ENCODE data around the gene THOC5. TPM values are rescaled to one million over a fixed set of nuclear protein-coding genes. Genes with fewer than 3 reads are reported as not detected.
"Not testable (repeated sequence)": the region's sequence is repeated elsewhere in the genome, so short reads cannot be mapped to it uniquely, and the experiment has no call there.

The THOC5 gene
- 10 to 100 TPM; 41.6 to 56.2 TPM for total RNA-seq

DNA sequence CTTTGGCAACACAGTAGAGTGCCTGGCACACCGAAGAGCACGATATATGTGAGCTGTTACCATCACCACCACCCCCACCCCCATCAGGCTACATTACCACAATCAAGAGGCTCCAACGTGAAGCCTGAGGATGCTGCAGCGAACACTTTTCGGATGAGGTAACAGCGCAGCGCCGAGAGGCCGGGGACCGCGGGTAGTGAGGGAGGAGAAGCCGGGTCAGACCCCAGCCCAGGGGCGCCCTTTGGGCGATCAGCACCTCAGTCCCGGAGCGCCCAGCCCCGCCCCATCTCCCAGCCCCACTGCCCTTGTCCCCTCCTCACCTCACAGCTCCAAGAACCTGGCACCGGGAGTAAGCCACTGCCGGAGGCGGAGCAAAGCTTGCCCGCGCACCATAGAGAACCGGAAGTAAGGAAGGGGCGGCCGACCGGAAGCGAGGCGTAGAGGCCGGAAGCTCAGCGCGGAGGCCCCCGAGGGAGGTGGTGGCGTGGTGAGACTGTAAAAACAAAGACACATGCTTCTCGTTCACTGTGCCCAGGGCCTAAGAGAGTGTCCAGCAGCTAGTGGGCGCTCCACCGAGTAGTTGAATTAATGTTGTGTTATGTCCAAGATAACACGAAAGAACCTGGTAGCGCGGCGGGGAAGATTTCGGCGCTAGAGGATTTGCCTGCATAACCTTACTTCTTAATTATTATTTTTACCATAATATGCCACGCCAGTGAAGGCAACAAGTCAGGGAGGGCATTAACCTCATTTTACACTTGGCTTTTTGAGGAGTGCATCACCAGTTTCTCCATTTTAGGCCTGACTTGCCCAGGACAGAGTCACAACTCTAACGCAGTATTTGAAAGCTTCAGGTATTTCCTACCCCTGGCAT lies at the start of gene THOC5:
Gene THOC5 (minus strand): TSS at position 407 of the 874 bp plus-strand sequence. CDS start 4,610 bp downstream, outside the sequence.
- Mint-ChIP-seq H3K27me3 (no peaks in the 10 kb centered on the region), H3K4me1 (peaks cover 24% of the 10 kb centered on the region), H3K9me3 (no peaks in the 10 kb centered on the region), H3K36me3 (ENCODE audit: low read depth) (peaks cover 39% of the 10 kb centered on the region), H3K4me3 (peak within 1 kb of the TSS; percentile 94), H3K27ac (peak within 1 kb of the TSS; percentile 83)
- ChIA-PET CTCF (interaction anchor here (0.6 to 1.9 kb wide), 5 partner anchors 11 to 165 kb away, joined by 3 to 9 read pairs (median 3); partner anchors contain the start of genes AP1B1 and NIPSNAP1), POLR2A (interaction anchor here (1.0 to 2.5 kb wide), 17 partner anchors 8 to 330 kb away, joined by 3 to 24 read pairs (median 4); partner anchors contain the start of genes AP1B1, MTMR3 and NIPSNAP1)
- peak; percentile 92 for DNase-seq

DNA sequence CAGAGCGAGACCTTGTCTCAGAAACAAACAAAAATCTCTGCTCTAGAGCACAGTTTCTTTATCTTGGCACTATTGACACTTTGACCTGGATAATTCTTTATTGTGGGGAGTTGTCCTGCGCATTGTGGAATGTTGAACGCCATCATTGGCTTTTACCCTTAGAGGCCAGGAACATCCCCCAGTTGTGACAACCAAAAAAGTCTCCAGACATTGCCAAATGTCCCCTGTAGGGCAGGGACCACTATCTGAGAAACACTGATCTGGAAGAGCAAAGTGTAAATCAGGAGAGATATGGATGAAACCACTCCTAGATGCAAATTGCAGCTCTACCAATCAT lies 45.1 kb upstream of the THOC5 start:
- H3K36me3 Mint-ChIP-seq (ENCODE audit: low read depth), result no peaks in the 10 kb centered on the region
- peaks cover 7% of the 10 kb centered on the region for H3K4me1 Mint-ChIP-seq

DNA sequence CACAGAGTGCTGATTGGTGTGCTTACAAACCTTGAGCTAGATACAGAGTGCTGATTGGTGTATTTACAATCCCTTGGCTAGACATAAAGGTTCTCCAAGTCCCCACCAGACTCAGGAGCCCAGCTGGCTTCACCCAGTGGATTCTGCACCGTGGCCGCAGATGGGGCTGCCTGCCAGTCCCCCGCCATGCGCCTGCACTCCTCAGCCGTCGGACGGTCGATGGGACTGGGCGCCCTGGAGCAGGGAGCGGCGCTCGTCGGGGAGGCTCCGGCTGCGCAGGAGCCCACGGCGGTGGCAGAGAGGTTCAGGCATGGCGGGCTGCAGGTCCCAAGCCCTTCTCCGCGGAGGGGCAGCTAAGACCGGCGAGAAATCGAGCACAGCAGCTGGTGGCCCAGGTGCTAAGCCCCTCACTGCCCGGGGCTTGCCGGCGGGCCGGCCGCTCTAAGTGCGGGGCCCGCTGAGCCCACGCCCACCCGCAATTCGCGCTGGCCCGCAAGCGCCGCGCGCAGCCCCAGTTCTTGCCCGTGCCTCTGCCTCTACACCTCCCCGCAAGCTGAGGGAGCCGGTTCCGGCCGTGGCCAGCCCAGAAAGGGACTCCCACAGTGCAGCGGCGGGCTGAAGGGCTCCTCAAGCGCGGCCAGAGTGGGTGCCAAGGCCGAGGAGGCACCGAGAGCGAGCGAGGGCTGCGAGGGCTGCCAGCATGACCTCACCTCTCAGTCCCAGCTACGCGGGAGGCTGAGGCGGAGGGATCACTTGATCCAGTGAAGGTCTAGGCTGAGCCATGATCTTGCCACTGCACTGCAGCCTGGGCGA lies 44.5 kb upstream of the THOC5 start:
- not testable (repeated sequence) for H3K4me1 Mint-ChIP-seq; H3K36me3 Mint-ChIP-seq (ENCODE audit: low read depth); H3K4me3 Mint-ChIP-seq; H3K27ac Mint-ChIP-seq; H3K9me3 Mint-ChIP-seq; H3K27me3 Mint-ChIP-seq; DNase-seq
- ChIA-PET CTCF (interaction anchor here (1.3 kb wide), 1 partner anchor 11 kb away, joined by 3 read pairs; no protein-coding TSS in a partner anchor), POLR2A (interaction anchor here (0.8 to 2.3 kb wide), 3 partner anchors 8 to 45 kb away, joined by 3 to 7 read pairs (median 3); partner anchors contain the start of genes NIPSNAP1 and THOC5)

More for the DNA sequence above, 45.1 kb upstream of the THOC5 start:
- Mint-ChIP-seq H3K27me3 (no peaks in the 10 kb centered on the region), H3K27ac (no peak overlapping the region), H3K9me3 (peaks cover 3% of the 10 kb centered on the region), H3K4me3 (no peak overlapping the region)
- ChIA-PET POLR2A (interaction anchor here (2.3 kb wide), 1 partner anchor 45 kb away, joined by 7 read pairs; the partner anchor contains the start of gene THOC5), CTCF (interaction anchor here (1.3 to 1.8 kb wide), 2 partner anchors 8 to 11 kb away, joined by 3 to 6 read pairs; no protein-coding TSS in a partner anchor)
- DNase-seq, result no peak

DNA sequence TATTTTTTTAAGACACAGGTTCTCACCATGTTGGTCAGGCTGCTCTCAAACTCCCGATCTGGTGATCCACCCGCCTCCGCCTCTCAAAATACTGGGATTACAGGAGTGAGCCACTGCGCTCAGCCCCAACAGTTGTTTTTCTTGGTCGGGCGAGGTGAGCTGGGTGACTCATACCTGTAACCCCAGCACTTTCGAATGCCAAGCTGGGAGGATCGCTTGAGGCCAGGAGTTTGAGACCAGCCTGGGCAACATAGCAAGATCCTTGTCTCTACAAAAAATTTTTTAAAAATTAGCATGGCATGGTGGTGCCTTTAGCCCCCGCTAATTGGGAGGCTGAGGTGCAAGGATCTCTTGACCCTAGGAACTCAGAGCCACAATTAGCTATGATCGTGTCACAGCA lies 42.9 kb upstream of the THOC5 start:
- POLR2A ChIA-PET, result interaction anchor here (2.3 kb wide), 1 partner anchor 43 kb away, joined by 7 read pairs; the partner anchor contains the start of gene THOC5
- CTCF ChIA-PET, result interaction anchor here (0.7 to 1.0 kb wide), 3 partner anchors 9 to 48 kb away, joined by 3 read pairs; no protein-coding TSS in a partner anchor

GRCh38 chr22:29594447-29594846 lies 40.9 kb upstream of the THOC5 start:
- peaks cover 13% of the 10 kb centered on the region for H3K4me1 Mint-ChIP-seq
- ChIA-PET POLR2A (interaction anchor here (1.2 to 2.0 kb wide), 3 partner anchors 10 to 29 kb away, joined by 4 to 5 read pairs (median 4); no protein-coding TSS in a partner anchor), CTCF (interaction anchor here (0.6 to 1.4 kb wide), 2 partner anchors 18 to 31 kb away, joined by 3 to 5 read pairs; no protein-coding TSS in a partner anchor)
- H3K4me3 Mint-ChIP-seq; H3K9me3 Mint-ChIP-seq; DNase-seq; H3K27me3 Mint-ChIP-seq; H3K27ac Mint-ChIP-seq; H3K36me3 Mint-ChIP-seq (ENCODE audit: low read depth): not testable (repeated sequence)

More for the DNA sequence above, 42.9 kb upstream of the THOC5 start:
- Mint-ChIP-seq H3K27ac (no peak overlapping the region), H3K4me3 (no peak overlapping the region), H3K9me3 (peaks cover 3% of the 10 kb centered on the region), H3K27me3 (no peaks in the 10 kb centered on the region), H3K36me3 (ENCODE audit: low read depth) (no peaks in the 10 kb centered on the region), H3K4me1 (peaks cover 3% of the 10 kb centered on the region)
- DNase-seq, result no peak

DNA sequence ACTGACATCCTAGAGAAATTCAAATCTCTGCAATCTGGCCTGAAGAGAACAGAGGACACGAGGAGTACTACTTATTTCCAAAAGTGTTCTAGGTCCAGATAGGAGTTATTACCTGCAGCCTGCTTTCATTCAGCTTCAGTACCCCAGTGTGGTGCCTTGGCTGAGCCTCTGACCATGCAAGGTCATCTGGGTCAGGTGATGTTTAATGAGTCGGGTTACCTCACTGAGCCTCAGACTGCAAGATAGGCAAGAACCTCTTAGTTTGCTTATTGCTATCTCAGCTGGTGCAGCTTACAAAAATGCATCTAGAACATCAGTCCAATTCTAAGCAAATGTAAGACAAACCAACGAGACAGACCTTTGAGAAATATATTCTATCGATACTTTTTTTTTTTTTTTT lies 40.4 kb upstream of the THOC5 start:
- ChIA-PET CTCF (interaction anchor here (0.7 kb wide), 1 partner anchor 429 kb away, joined by 3 read pairs; no protein-coding TSS in a partner anchor), POLR2A (interaction anchor here (2.0 kb wide), 1 partner anchor 10 kb away, joined by 5 read pairs; no protein-coding TSS in a partner anchor)
- Mint-ChIP-seq H3K27me3 (no peaks in the 10 kb centered on the region), H3K4me1 (peaks cover 13% of the 10 kb centered on the region), H3K9me3 (peaks cover 3% of the 10 kb centered on the region), H3K4me3 (no peak overlapping the region), H3K27ac (no peak overlapping the region), H3K36me3 (ENCODE audit: low read depth) (no peaks in the 10 kb centered on the region)
- DNase-seq, result no peak

DNA sequence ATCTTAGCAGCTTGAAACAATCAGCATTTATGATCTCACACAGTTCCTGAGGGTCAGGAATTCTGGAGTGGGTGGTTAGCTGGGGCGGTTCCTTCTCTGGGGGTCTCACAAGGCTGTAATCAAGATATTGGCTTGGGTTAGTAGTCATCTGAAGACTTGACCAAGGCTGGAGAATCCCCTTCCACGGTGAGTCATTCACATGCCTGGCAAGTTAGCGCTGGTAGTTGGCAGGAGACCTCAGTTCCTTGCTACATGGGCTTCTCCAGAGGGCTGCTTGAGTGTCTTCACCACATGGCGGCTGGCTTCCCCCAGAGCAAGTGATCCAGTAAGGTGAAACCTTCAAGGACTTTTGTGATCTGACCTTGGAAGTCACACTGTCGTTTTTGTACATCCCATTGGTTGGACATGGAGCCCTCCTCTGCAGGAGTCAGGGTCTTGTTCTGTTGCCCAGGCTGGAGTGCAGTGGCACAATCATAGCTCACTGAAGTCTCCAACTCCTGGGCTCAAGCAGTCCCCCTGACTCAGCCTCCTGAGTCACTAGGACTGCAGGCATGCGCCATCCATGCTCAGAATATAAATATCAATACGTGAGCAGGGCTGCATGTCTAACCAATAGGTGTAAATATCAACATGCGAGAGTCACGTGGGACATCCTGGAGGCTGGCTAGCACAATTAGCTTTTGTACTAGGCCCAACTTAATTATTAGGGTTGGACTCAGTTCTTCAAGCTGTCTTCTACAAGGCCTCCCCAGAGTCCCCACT lies 34.6 kb upstream of the THOC5 start:
- H3K27me3 Mint-ChIP-seq, result no peaks in the 10 kb centered on the region
- no peaks in the 10 kb centered on the region for H3K36me3 Mint-ChIP-seq (ENCODE audit: low read depth)
- DNase-seq, result no peak
- H3K9me3 Mint-ChIP-seq, result no peaks in the 10 kb centered on the region
- peaks cover 10% of the 10 kb centered on the region for H3K4me1 Mint-ChIP-seq
- POLR2A ChIA-PET, result interaction anchor here (1.1 to 2.9 kb wide), 2 partner anchors 16 to 34 kb away, joined by 5 to 10 read pairs; partner anchors contain the start of gene THOC5
- H3K4me3 Mint-ChIP-seq, result no peak overlapping the region
- CTCF ChIA-PET, result interaction anchor here (0.7 to 2.1 kb wide), 8 partner anchors 8 to 503 kb away, joined by 3 to 11 read pairs (median 4); no protein-coding TSS in a partner anchor
- H3K27ac Mint-ChIP-seq, result no peak overlapping the region

GRCh38 chr22:29586193-29586705 lies 32.7 kb upstream of the THOC5 start:
- H3K4me1 Mint-ChIP-seq, result peaks cover 18% of the 10 kb centered on the region
- POLR2A ChIA-PET, result interaction anchor here (1.6 kb wide), 1 partner anchor 33 kb away, joined by 4 read pairs; the partner anchor contains the start of gene THOC5
- DNase-seq; H3K4me3 Mint-ChIP-seq; H3K27me3 Mint-ChIP-seq; H3K27ac Mint-ChIP-seq; H3K9me3 Mint-ChIP-seq; H3K36me3 Mint-ChIP-seq (ENCODE audit: low read depth): not testable (repeated sequence)
- CTCF ChIA-PET, result interaction anchor here (0.9 to 1.9 kb wide), 3 partner anchors 19 to 502 kb away, joined by 3 to 6 read pairs (median 3); no protein-coding TSS in a partner anchor

GRCh38 chr22:29584975-29585374 lies 31.4 kb upstream of the THOC5 start:
- Mint-ChIP-seq H3K36me3 (ENCODE audit: low read depth) (peaks cover 3% of the 10 kb centered on the region), H3K27ac (no peak overlapping the region), H3K4me3 (no peak overlapping the region), H3K4me1 (peaks cover 18% of the 10 kb centered on the region), H3K9me3 (no peaks in the 10 kb centered on the region), H3K27me3 (no peaks in the 10 kb centered on the region)
- ChIA-PET POLR2A (interaction anchor here (1.3 to 1.6 kb wide), 2 partner anchors 19 to 31 kb away, joined by 4 read pairs; partner anchors contain the start of gene THOC5), CTCF (interaction anchor here (0.6 kb wide), 1 partner anchor 21 kb away, joined by 3 read pairs; no protein-coding TSS in a partner anchor)
- DNase-seq, result no peak

- Mint-ChIP-seq H3K4me1 (peaks cover 19% of the 10 kb centered on the region), H3K4me3 (peak overlapping the region; percentile 83), H3K9me3 (no peaks in the 10 kb centered on the region), H3K27ac (peak overlapping the region; percentile 58), H3K27me3 (no peaks in the 10 kb centered on the region), H3K36me3 (ENCODE audit: low read depth) (peaks cover 5% of the 10 kb centered on the region)
- no peak for DNase-seq
- ChIA-PET POLR2A (no interaction called here), CTCF (no interaction called here)
Measured at GRCh38 chr22:29581799-29582198, 28.2 kb upstream of the THOC5 start.

- POLR2A ChIA-PET, result interaction anchor here (0.9 to 1.6 kb wide), 7 partner anchors 9 to 176 kb away, joined by 3 to 6 read pairs (median 3); partner anchors contain the start of gene THOC5
- peaks cover 5% of the 10 kb centered on the region for H3K36me3 Mint-ChIP-seq (ENCODE audit: low read depth)
- H3K9me3 Mint-ChIP-seq, result no peaks in the 10 kb centered on the region
- peak overlapping the region; percentile 76 for H3K27ac Mint-ChIP-seq
- H3K4me3 Mint-ChIP-seq, result peak overlapping the region; percentile 83
- CTCF ChIA-PET, result interaction anchor here (0.6 kb wide), 1 partner anchor 26 kb away, joined by 3 read pairs; the partner anchor contains the start of gene THOC5
- peaks cover 19% of the 10 kb centered on the region for H3K4me1 Mint-ChIP-seq
- no peak for DNase-seq
- H3K27me3 Mint-ChIP-seq, result no peaks in the 10 kb centered on the region
Measured at GRCh38 chr22:29580200-29580810, 26.7 kb upstream of the THOC5 start.
